Right cardiac atrium (tissue), 5 donors: ENCODE measurements around the gene C1orf115. TPM values are rescaled to one million over a fixed set of nuclear protein-coding genes. Genes with fewer than 3 reads are reported as not detected.
"Not testable (repeated sequence)": the region's sequence is repeated elsewhere in the genome, so short reads cannot be mapped to it uniquely, and the experiment has no call there.

Experiments
- ATAC-seq, 2 donors: fragments of 200-7000 bp; cut with Tn5 transposase; one replicate each; pipeline versions ENCODE4 v1.8.0 to v1.9.1; 2020; ENCODE audit warnings: moderate library complexity in 2 of 2, mild to moderate bottlenecking in 1 of 2
- DNase-seq, 3 donors: peaks; one replicate each; pipeline ENCODE4 v3.0.0-alpha.2; 2020
- H3K27ac ChIP-seq: one replicate; pipeline ENCODE4 v1.5.1; 2013; ENCODE audit warnings: mild to moderate bottlenecking, low read length, control low read depth, moderate library complexity
- H3K27me3 ChIP-seq: one replicate; pipeline ENCODE4 v1.6.1; 2013; ENCODE audit not compliant: control insufficient read depth, insufficient read depth
- H3K4me1 ChIP-seq: one replicate; pipeline ENCODE4 v1.6.1; 2013; ENCODE audit warnings: low read length; ENCODE audit not compliant: control insufficient read depth, insufficient read depth
- H3K4me3 ChIP-seq: one replicate; pipeline ENCODE4 v1.5.1; 2013; ENCODE audit warnings: low read length, control low read depth
- H3K9me3 ChIP-seq: one replicate; pipeline ENCODE4 v1.6.1; 2013; ENCODE audit warnings: low read length; ENCODE audit not compliant: control insufficient read depth
- WGBS: extraction: QIAGEN DNeasy Blood & Tissue Kit; methylation state at CpG from one replicate; pipeline ENCODE4 v1.1.7; 2013; 5-methylcytosine and 5-hydroxymethylcytosine counted together
- intact Hi-C, 4 donors: fragments of 100-400 bp; cut with DNase I; formaldehyde crosslinking; loops; one replicate each; pipeline versions ENCODE4 v1.11.0 to v1.14.0; 2022 to 2023
- polyA plus RNA-seq: library from polyadenylated mRNA; stranded (reverse); fragments of 200-250 nt; gene quantifications from one replicate; pipeline ENCODE4 v1.2.3, GENCODE V29; 2013
- total RNA-seq, 4 donors: library from RNA; stranded (reverse); fragmentation: NEBNext Ultra II Directional; extraction: Animal tissue kit (Norgen Biotek cat#: 25700); gene quantifications; one replicate each; pipeline ENCODE4 v1.2.1, GENCODE V29; 2021
- donor health status: healthy with polysubstance abuse.
- donor health status: DM: no; HTN: yes; CAD: no.
- donor health status: DM: no; HTN: no; CAD: no.
- donor health status: DM: no; HTN: yes; CAD: no; lungs with severe emphysema.
- donor health status: DM: yes; HTN: yes; CAD: no.

The C1orf115 gene
- total and polyA plus RNA-seq, 5 donors: 10.3 to 16.1 (median 13.3) TPM

- no peaks in the 10 kb centered on the region for H3K9me3 ChIP-seq
- WGBS: 28% methylated on average over 7 of the region's 7 CpGs
- no peaks in the 10 kb centered on the region for H3K27me3 ChIP-seq
- DNase-seq: no peak
- ATAC-seq: peak; percentile 70 to 84
- no peak overlapping the region for H3K27ac ChIP-seq
- intact Hi-C loops: loop anchor here in 3 of 4 donors (2.0 to 5.0 kb wide), 2 partner anchors 53 to 97 kb away; no protein-coding TSS in a partner anchor
- no peaks in the 10 kb centered on the region for H3K4me1 ChIP-seq
- H3K4me3 ChIP-seq: no peak overlapping the region
These were observed 10.0 kb upstream of the C1orf115 start for GRCh38 chr1:220680085-220680687.

GRCh38 chr1:220681220-220681880, 8.8 kb upstream of the C1orf115 start:
- Histone ChIP-seq H3K4me3 (peak overlapping the region; percentile 25), H3K4me1 (no peaks in the 10 kb centered on the region), H3K9me3 (no peaks in the 10 kb centered on the region), H3K27ac (no peak overlapping the region), H3K27me3 (no peaks in the 10 kb centered on the region)
- intact Hi-C loops: loop anchor here in 3 of 4 donors (2.0 to 5.0 kb wide), 2 partner anchors 51 to 96 kb away; no protein-coding TSS in a partner anchor
- ATAC-seq: no peak
- 66% methylated on average over 10 of the region's 10 CpGs for WGBS
- DNase-seq: no peak

GRCh38 chr1:220682901-220683576, 7.1 kb upstream of the C1orf115 start:
- H3K4me1 ChIP-seq: no peaks in the 10 kb centered on the region
- H3K27ac ChIP-seq: no peak overlapping the region
- DNase-seq: no peak
- no peak for ATAC-seq
- no peaks in the 10 kb centered on the region for H3K9me3 ChIP-seq
- H3K27me3 ChIP-seq: no peaks in the 10 kb centered on the region
- WGBS: 92% methylated on average over 17 of the region's 17 CpGs
- intact Hi-C loops: loop anchor here in 2 of 4 donors (5.0 kb wide), 1 partner anchor 94 kb away; no protein-coding TSS in a partner anchor
- no peak overlapping the region for H3K4me3 ChIP-seq

- not testable (repeated sequence) for DNase-seq, ATAC-seq, H3K27ac ChIP-seq, H3K9me3 ChIP-seq, H3K4me1 ChIP-seq, H3K27me3 ChIP-seq, H3K4me3 ChIP-seq
- intact Hi-C loops: loop anchor here in 2 of 4 donors (5.0 kb wide), 1 partner anchor 94 kb away; no protein-coding TSS in a partner anchor
- WGBS: 98% methylated on average over 12 of the region's 12 CpGs
These were observed 6.4 kb upstream of the C1orf115 start for GRCh38 chr1:220683716-220684115.

- Histone ChIP-seq H3K4me3 (no peak overlapping the region), H3K9me3 (no peaks in the 10 kb centered on the region), H3K27ac (no peak overlapping the region), H3K27me3 (no peaks in the 10 kb centered on the region), H3K4me1 (no peaks in the 10 kb centered on the region)
- WGBS: 35% methylated on average over 4 of the region's 4 CpGs
- ATAC-seq (peak; percentile 36 to 68), DNase-seq (no peak)
- intact Hi-C loops: loop anchor here in 2 of 4 donors (5.0 kb wide), 1 partner anchor 92 kb away; no protein-coding TSS in a partner anchor
These were observed 5.3 kb upstream of the C1orf115 start for GRCh38 chr1:220684890-220685289.

- Histone ChIP-seq H3K9me3 (no peaks in the 10 kb centered on the region), H3K4me1 (no peaks in the 10 kb centered on the region), H3K4me3 (no peak overlapping the region), H3K27me3 (no peaks in the 10 kb centered on the region), H3K27ac (no peak overlapping the region)
- intact Hi-C loops: no loop called here
- WGBS: 94% methylated on average over 3 of the region's 3 CpGs
- DNase-seq: no peak
- no peak for ATAC-seq
These were observed 4.3 kb upstream of the C1orf115 start for GRCh38 chr1:220685879-220686278.

GRCh38 chr1:220687809-220688208, 2.4 kb upstream of the C1orf115 start:
- DNase-seq (no peak), ATAC-seq (no peak)
- no peaks in the 10 kb centered on the region for H3K4me1 ChIP-seq
- no peaks in the 10 kb centered on the region for H3K9me3 ChIP-seq
- H3K27me3 ChIP-seq: no peaks in the 10 kb centered on the region
- no peak overlapping the region for H3K4me3 ChIP-seq
- intact Hi-C loops: no loop called here
- no peak overlapping the region for H3K27ac ChIP-seq
- 80% methylated on average over 5 of the region's 5 CpGs for WGBS

GRCh38 chr1:220689666-220690065, 497 bp upstream of the C1orf115 start:
- intact Hi-C loops: loop anchor here in 3 of 4 donors (2.0 to 5.0 kb wide), 3 partner anchors 43 to 88 kb away; no protein-coding TSS in a partner anchor
- Histone ChIP-seq H3K9me3 (no peaks in the 10 kb centered on the region), H3K27me3 (no peaks in the 10 kb centered on the region), H3K4me3 (peak overlapping the region; percentile 79), H3K27ac (no peak overlapping the region), H3K4me1 (no peaks in the 10 kb centered on the region)
- ATAC-seq (no peak), DNase-seq (no peak)
- 31% methylated on average over 14 of the region's 14 CpGs for WGBS

GRCh38 chr1:220691053-220691684, 1.0 kb downstream of the C1orf115 start:
- no peak overlapping the region for H3K27ac ChIP-seq
- ATAC-seq (no peak), DNase-seq (peak in 1 of 3 donors; percentile 50)
- H3K27me3 ChIP-seq: no peaks in the 10 kb centered on the region
- intact Hi-C loops: loop anchor here in 3 of 4 donors (2.0 to 5.0 kb wide), 3 partner anchors 41 to 86 kb away; no protein-coding TSS in a partner anchor
- H3K4me1 ChIP-seq: no peaks in the 10 kb centered on the region
- H3K4me3 ChIP-seq: peak overlapping the region; percentile 79
- H3K9me3 ChIP-seq: no peaks in the 10 kb centered on the region
- 55% methylated on average over 14 of the region's 14 CpGs for WGBS

- no peak for ATAC-seq
- no peak overlapping the region for H3K27ac ChIP-seq
- H3K9me3 ChIP-seq: no peaks in the 10 kb centered on the region
- no peaks in the 10 kb centered on the region for H3K4me1 ChIP-seq
- WGBS: 91% methylated on average over 8 of the region's 8 CpGs
- H3K4me3 ChIP-seq: no peak overlapping the region
- no peaks in the 10 kb centered on the region for H3K27me3 ChIP-seq
- no peak for DNase-seq
- intact Hi-C loops: loop anchor here in 2 of 4 donors (5.0 kb wide), 2 partner anchors 40 to 85 kb away; no protein-coding TSS in a partner anchor
These were observed 2.5 kb downstream of the C1orf115 start for GRCh38 chr1:220692436-220693228.
